Stimulated activated CD4-positive, alpha-beta T cell treated with anti-CD3 and anti-CD28 coated beads, Interleukin-1b, Interleukin-23, amount 100 ng/mL, for 1 hour (primary cell): Measurements from ENCODE around the gene LCNL1.

ENCODE experiments used
- DNase-seq, 2 donors: peaks; one replicate each; pipeline ENCODE4 v3.0.0-alpha.2; 2020; ENCODE audit warnings: low read depth in 2 of 2

Gene LCNL1

DNA sequence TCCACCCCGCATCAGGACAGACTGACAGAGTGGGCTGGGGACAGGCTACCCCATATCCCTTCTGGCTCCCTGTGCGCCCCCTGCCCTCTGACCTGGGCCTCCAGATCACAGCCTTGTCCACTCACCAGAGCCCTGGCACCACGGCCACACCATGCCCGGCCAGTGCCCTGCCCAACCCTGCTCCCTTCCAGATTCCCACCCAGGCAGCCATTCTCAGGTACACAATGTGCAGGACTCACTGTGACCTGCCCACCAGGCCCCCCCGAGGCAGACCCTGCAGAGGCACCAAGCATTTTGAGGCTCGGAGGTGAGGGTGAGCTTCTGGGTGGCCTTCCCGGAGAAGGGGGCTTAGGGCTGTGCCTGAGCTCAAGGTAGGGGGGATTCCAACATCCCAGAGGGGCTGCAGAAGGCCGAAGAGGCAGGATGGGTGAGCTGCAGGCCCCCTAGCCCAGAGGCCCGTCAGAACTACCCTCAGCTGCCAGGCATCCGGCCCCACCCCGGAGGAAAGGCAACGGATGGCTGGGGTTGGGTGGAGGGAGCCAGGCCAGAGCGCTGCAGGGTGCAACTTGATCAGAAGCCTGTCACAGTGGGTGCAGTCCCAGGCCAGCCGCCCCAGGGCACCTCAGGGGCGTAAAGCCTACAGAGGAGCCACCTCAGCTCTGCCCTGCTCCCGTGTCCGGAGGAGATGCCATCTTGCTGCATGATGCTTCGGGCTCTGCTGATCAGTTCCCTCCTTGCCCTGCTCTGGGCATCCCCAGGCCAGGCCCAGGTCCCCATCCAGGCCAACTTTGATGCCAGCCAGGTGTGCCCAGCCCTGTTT is at the start of gene LCNL1:
Gene LCNL1, plus strand, starts transcription at position 762 of the 820 bp plus-strand sequence. CDS start 594 bp downstream, outside the sequence.
- DNase-seq = no peak

DNA sequence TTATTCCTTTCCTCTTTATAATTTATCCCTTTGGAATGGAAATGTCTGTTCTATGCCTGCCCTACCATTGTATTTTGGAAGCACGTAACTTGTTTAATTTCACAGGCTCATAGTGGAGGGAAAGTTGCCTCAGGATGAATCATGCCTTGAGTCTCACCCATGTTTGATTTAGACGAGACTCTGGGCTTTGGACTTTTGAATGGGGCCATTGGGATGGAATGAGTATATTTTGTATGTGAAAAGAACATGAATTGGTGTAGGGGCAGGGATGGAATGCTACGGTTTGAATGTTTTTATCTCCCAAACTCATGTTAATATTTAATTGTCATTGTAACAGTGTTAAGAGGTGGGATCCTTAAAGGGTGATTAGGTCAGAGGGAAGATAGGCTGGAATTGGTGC is 48.5 kb upstream of the LCNL1 start:
- no peak for DNase-seq

DNA sequence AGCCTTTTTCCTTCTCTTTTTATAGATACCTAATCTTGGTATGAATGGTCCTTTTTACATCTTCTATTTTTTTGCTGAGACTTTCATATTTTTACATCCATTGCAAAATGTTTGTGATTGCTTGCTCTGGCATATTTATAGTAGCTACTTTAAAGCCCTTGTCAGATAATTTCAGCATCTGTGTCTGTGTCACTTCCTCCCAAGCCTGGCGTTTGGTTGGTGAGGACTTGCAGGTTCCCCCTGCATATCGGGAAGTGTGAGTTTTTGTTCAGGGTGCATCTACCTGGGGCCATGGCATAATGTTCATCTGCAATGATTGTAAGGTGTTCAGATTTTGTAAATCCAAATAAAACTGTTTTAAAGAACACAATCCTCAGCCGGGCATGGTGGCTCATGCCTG is 47.1 kb upstream of the LCNL1 start:
- DNase-seq = no peak

DNA sequence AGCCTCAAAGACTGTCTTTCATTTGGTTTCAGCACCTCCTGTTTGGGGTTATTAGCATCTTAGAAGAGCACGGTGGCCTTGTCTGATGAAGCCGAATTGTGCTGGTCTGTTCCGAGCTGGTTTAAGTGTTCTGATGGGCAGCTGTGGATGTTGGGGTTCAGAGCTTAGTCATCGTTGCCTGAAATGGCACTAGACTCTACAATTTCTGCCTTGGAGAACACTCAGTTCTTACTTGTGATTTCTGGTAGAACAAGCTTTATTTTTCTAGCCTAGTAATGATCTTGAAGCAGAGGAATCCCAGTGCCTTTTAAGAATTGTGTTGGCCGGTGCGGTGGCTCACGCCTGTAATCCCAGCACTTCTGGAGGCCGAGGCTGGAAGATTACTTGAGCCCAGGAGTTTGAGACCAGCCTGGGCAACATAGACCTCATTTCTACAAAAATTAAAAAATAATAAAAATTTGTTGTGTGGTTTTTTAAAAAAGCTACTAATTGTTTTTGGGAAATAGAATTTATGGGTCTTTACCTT is 46.1 kb upstream of the LCNL1 start:
- no peak for DNase-seq

DNA sequence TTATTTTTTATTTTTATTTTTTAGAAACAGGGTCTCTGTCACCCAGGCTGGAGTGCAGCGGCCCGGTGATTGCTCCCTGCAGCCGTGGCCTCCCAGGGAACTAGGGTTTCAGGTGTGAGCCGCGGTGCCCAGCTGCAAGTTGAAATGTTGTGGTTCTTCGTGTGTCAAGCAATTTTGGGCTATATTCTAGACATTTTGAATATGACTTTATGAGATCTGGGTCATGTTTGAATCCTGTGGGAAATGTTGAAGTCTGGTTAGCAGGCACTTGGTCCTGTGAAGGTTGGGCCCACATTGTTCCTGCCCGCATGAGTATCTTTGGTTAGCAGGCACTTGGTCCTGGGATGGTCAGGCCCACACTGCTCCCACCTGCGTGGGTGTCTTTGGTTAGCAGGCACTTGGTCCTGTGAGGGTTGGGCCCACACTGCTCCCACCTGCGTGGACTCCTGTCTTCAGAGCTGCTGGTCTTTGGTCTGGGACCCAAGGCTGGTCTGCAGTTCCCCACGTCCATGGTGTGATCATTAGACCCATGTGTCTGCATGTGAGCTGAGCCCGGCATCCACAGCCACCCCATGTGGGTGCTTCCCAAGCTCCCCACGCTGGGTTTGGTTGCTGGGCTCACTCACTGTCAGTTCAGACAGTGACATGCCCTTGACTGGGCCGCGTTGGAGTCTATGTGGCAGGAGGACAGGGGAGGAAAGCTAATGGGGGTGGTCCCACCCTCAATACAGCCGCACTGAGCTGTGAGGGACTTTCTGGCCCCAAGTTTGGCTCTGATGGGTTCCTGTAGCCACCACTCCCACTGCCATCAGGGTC is 45.4 kb upstream of the LCNL1 start:
- no peak for DNase-seq

DNA sequence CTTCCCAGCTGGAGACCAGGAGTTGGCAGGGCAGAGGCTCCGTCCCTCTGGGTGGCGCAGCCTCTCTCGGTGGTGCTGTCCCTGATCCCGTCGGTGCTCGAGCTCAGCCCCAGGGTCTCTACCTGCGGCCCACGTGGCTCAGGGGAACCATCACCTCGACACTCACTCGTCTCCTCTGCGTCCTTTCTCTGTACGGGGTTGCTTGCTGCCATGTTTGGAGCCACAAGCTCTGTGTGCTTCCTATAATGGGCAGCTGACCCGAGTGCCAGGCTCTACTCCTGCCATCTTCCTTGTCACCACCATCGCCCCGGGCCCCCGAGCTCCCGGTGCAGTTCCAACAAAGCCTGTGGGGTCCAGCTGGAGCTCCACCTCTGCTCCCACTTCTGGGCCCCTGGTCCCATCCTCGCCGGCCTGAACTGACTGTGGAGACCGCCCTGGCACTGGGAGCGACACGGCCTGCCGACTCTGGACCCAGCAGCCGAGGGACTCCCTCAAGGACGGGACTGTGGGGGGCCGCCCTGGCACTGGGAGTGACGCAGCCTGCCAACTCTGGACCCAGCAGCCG is 43.3 kb upstream of the LCNL1 start:
- no peak for DNase-seq

DNA sequence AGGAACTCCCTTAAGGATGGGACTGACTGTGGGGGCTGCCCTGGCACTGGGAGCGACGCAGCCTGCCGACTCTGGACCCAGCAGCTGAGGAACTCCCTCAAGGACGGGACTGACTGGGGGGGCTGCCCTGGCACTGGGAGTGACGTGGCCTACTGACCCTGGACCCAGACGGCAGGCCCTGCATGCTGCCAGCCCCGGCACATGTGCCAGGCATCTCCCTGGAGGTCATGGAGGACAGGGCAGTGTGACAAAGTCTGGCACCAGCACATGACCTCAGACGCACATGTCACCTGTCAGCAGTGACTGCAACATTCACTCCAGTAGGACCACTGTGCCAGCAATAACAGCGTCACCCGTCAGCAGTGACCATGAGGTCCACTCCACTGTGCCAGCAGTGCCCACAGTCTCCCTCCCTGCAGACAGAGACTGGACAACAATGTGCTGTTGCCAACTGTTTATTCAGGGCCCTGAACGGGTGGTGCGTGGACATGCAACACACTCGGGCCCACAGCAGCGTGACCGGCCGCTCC is 42.7 kb upstream of the LCNL1 start:
- no peak for DNase-seq

DNA sequence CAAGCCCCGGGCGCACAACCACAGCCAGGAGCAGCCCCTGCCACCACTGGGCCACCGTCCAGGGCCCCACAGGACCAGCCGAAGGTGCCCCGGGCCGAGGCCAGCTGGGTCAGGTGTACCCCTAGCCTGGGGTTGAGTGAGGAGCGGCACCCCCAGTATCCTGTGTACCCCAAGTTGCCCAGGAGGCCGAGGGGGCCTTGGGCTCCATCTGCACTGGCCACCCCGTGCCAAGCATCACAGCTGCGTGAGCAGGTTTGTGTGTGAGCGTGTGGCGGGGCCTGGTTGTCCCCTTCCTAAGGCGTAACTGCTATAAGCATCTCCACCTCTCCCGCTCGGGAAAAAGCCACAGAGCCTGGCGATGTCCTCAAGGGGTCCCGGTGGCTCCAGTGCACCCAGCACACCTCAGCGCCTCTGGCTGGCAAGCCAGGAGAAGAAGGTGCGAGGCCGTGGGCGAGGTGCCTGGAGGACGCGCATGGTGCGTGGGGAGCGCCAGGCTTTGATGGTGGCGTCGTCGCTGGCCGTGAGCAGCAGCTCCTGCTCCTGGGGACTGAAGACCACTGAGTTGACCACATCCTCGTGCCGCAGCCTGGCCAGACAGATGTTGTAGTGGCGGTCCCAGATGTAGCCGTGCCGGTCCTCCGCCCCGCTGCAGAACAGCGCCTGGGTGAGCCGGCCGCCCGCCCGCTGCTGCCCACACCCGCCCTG is 42.1 kb upstream of the LCNL1 start:
- DNase-seq = no peak

DNA sequence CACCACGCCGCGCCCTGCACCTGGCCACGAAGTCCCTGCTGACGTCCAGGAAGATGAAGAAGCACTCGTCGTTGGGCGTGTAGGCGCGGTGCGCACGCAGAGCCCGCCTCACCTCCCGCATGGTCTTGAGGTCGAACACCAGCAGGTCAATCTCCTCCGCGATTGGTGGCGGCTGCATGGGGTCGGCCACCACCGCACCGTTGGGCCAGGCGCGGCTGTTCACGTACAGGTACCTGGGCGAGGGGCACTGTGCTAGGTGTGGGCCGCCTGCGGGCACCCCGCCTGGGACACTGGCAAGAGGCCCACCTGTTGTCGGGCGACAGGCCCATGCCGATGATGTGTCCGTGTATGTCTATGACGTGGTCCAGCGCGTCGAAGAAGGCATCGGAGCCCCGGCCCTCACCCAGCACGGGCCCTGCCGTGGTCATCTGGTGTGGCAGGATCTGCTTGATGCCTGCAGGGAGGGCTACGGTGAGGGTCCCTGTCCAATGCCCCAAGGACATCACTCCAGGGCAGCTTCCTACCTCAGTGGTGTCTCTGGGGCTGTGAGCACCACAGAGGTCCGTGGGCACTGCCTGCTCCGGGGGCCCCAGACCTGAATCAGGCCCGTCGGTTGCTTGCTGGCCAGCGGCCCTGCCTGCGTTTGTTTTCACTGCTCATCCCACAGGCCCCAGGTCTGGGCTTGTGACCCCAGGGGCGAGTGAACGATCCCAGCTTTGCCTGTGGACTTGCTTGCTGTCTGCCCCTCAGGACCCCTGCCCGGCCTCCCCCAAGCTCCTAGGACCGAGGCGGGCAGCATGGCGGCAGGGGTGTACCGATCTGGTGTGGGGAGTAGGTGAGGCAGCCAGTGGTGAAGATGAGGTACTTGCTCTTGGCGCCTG is 41.3 kb upstream of the LCNL1 start:
- DNase-seq = no peak

DNA sequence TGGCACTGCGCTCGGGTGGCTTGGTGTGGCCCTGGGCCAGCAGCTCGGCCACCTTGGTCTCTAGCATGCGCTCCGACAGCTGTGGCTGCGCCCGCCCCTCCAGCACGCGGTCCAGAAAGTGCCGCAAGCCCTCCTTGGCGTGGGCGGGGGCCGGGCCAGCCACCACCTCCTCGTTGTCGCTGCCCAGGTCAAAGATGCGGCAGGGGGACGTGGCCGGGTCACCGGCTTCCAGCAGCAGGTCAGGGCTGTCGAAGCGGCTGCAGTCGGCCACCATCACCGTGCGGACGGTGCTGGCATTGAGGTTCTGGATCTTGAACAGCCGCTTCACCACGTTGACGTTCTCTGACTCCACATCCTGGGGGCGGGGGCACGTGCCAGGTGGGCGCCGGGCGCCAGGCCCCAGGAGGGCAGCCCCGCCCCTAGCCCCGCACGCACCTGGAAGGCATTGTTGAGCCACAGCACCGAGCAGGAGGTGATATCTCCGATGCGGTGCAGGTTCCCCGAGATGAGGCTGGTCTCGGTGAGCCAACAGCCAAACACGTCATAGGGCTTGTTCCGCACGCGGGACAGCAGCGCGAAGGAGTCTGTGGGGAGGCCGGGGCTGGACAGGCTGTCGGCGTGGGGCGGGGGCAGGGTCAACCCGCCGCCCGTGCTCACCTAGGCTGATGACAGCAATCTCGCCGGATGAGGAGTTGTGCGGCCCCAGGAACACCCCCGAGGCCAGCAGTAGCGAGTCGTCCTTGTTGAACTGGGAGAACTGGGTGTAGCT is 40.5 kb upstream of the LCNL1 start:
- no peak for DNase-seq

DNA sequence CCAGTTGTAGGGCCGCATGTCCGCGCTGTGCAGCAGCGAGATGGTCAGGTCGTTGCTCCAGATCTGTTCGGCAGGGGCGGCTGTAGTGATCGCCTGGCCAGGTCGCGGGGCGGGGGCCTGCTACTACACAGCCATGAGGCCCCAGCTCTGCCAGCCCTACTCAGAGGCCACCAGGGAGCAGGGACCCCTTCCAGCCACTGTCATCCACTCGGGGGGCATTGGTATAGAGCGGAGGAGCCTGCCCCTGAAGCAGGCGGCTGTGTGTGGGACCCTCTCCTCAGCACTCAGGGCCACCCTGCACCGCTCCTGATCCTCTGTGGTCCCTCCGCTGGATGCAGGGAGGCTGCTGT is 39.9 kb upstream of the LCNL1 start:
- DNase-seq = no peak

DNA sequence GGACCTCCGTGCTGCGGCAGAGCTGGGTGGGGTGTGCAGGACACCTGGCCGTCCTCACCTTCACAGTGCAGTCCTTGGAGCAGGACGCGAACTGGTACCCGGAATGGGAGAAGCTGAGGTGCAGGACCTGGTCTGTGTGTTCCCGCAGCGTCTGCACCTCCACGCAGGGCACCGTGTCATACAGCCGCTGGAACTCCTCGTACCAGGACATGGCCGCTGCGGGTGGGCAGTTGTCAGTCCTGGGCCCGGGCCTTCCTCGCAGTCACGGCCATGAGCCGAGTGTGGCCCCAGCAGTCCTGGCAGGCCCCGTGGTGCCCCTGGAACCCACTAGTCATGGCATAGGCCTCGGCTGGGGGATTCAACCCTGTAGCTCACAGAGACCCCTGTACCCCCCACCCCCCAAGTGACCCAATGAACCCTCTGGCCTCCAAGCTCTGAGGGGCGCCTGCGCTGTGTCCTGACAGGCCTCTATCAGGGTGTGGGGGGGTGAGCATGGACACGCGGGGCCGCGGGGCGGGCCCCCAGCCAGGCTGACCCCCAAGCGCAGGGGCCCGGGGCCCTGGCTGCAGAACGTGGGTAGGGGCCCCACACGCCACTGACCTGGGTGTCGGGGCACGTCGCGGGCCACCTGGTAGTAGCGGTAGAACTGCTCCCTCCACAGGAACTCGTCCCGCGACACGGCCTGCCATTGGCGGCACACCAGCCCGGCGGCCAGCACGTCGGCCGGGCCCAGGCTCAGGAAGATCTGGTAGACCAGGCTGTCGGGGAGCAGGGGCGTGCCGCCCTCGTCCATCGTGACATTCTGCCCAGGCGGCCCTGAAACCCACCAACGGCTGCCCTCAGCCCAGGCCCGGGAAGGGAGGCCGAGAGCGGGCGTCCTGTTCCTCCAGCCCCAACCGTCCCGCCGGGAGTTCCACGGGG is 39.2 kb upstream of the LCNL1 start:
- no peak for DNase-seq

DNA sequence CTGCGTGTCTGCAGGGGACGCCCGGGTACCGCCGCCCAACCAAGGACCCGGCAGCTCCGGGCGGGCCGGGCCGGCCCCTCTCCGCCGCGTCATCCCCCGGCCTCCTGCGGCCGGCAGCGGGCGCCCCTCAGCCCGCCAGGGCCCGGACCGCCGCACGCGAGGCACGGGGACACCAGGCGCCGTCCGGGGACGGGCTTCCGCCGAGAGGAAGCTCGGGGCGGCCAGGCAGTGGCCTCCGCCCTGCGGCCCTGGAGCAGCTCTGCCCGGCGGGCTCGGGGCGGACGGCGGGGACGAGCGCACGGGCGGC is 38.6 kb upstream of the LCNL1 start:
- DNase-seq = no peak

DNA sequence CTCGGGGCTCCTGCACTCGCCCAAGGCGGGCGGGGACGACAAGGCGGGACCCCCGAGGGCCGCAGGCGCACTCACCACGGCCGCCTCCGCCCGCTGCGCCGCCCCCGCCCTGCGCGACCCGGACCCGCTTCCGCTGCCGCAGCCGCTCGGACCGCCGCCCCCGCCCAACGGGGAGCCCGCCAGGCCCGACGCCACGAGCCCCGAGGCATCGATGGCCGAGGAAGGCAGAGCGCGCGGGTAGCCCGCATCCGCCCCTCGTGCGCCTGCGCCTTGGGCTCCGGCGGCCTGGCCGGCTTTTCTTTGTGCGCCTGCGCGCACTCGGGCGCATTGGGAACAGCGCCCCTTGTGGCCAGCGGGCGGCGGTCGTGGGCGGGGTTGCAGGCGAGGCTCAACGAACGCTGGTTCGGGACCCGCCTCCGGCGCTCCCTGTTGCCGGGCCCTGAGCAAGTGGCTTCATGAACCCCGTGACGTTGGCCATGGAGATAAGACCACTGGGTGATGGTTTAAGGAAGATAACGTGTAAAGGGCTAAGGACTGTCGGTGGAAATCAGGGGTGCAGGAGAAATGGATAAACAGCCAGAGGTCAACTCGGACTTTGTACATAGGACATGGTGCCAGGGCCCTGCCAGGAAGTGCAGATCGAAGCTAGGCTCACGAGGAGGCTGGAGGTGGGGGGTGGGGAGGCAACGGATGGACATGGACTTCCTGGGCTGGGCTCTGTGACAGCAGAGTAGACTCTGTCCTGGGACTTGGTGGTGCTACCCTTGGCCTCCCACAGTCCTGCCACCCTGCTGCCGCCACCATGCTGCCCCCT is 38.1 kb upstream of the LCNL1 start, which contains the start of the genes C8G and FBXW5:
Gene C8G, plus strand, starts transcription at position 725 of the 814 bp plus-strand sequence. Its CDS starts 78 bp downstream, at position 803.
Gene FBXW5, minus strand, starts transcription at position 220 of the 814 bp plus-strand sequence. CDS start 655 bp downstream, outside the sequence.
- DNase-seq = peak; percentile 90

DNA sequence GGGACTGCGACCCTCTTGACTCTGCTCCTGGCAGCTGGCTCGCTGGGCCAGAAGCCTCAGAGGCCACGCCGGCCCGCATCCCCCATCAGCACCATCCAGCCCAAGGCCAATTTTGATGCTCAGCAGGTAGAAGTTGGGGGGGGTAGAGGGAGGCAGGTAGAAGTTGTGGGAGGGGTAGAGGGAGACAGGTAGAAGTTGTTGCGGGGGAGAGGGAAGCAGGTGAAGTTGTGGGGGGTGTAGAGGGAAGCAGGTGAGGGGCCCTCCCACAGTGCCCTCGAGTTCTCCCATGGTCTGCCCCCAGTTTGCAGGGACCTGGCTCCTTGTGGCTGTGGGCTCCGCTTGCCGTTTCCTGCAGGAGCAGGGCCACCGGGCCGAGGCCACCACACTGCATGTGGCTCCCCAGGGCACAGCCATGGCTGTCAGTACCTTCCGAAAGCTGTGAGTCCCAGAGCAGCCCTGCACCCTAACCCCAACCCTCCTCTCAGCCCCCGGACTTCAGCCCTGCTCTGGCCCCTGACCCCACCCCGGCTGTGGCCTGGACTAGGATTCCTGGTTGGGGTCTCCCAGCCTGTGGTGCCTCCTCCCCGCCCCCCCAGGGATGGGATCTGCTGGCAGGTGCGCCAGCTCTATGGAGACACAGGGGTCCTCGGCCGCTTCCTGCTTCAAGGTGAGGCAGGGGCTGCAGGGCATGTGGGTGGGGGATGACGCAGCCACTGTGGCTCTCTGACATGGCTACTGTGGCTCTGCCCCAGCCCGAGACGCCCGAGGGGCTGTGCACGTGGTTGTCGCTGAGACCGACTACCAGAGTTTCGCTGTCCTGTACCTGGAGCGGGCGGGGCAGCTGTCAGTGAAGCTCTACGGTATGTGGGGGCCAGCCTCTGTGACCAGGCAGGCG is 37.2 kb upstream of the LCNL1 start:
- no peak for DNase-seq

DNA sequence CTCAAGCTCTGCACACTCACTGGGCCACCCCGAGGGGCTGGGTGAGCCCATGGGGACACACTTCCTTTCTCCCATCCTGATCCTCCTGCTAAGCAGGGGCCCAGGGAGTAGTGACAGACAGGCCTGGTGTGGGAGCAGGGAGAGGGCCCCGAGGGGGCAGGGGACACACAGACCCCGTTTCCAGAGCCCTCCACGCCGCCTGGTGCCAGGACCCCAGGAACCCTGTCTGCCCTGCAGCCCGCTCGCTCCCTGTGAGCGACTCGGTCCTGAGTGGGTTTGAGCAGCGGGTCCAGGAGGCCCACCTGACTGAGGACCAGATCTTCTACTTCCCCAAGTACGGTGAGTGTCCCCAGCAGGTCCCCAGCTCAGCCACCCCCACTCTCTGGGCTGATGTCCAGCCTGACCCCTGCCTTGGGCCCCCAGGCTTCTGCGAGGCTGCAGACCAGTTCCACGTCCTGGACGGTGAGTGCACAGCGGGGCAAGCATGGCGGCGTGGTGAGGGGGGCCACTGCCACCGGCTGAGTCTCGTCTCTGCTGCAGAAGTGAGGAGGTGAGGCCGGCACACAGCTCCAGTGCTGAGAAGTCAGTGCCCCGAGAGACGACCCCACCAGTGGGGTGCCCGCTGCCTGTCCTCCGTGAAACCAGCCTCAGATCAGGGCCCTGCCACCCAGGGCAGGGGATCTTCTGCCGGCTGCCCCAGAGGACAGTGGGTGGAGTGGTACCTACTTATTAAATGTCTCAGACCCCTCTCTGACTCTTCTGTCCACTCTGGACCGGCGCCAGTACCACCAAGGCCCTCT is 36.4 kb upstream of the LCNL1 start:
- DNase-seq = no peak
